HepG2 (cell line): ENCODE results near the gene DNAJC24. TPM values are rescaled to one million over a fixed set of nuclear protein-coding genes. Genes with fewer than 3 reads are reported as not detected.

Source experiments
- ATAC-seq: fragments of 200-7000 bp; cut with Tn5 transposase; 3 replicates; pipeline ENCODE4 v1.9.1; 2020; ENCODE audit warnings: mild to moderate bottlenecking, moderate library complexity
- BruUV-seq: library from RNA; stranded (reverse); fragments of 400-500 nt; replicated peaks from 2 replicates; lab custom pipeline; 2021; lab: Mats Ljungman, UMichigan
- CTCF ChIA-PET: fragments of 300-600 bp; formaldehyde crosslinking; extraction: SDS; loops from one replicate; lab custom pipeline; 2021; ENCODE audit warnings: low total read pairs, inconsistent platforms, low intra/inter-chr PET ratio; lab: Yijun Ruan, JAX
- POLR2A ChIA-PET: fragments of 350-600 bp; sonication (Branson Sonifier 250); formaldehyde crosslinking; loops from one replicate; lab custom pipeline; 2020; ENCODE audit warnings: antibody characterized with exemption, inconsistent platforms; lab: Yijun Ruan, JAX
- DNase-seq: peaks from one replicate; pipeline ENCODE4 v3.0.0-alpha.2; 2015; ENCODE audit warnings: low spot score
- FAIRE-seq: peaks from 3 replicates; lab custom pipeline; 2011; peaks lifted over from hg19 to GRCh38; lab: Jason Lieb, UNC
- H2AFZ ChIP-seq: one replicate; pipeline ENCODE4 v1.6.1; 2011; ENCODE audit warnings: low read length, inconsistent platforms
- H3K27ac ChIP-seq: fragments of 300-600 bp; 3 replicates; pipeline ENCODE4 v1.8.0; 2011; ENCODE audit warnings: mixed run types, mild to moderate bottlenecking, mixed read lengths, low read length, inconsistent platforms; ENCODE audit not compliant: insufficient read depth; ENCODE audit errors: extremely low read length
- H3K27me3 ChIP-seq, 2 experiments: fragments of 200-600 bp in 1 of 2; 2 replicates in 1 of 2; 3 replicates in 1 of 2; pipeline versions ENCODE4 v1.6.0 to v1.8.0; 2011; ENCODE audit warnings: low read length in 2 of 2, mild to moderate bottlenecking in 2 of 2, moderate library complexity in 2 of 2, inconsistent platforms in 1 of 2; ENCODE audit not compliant: insufficient read depth in 2 of 2, control insufficient read depth in 1 of 2
- H3K36me3 ChIP-seq, 2 experiments: fragments of 200-600 bp in 1 of 2; replicated peaks in 1 of 2; 2 replicates in 1 of 2; 3 replicates in 1 of 2; pipeline versions ENCODE4 v1.5.1 to v1.8.0; 2011; ENCODE audit warnings: low read length in 2 of 2, inconsistent platforms in 1 of 2; ENCODE audit not compliant: insufficient read depth in 2 of 2, control insufficient read depth in 1 of 2
- H3K4me1 ChIP-seq: 2 replicates; pipeline ENCODE4 v1.5.1; 2012; ENCODE audit warnings: low read length, inconsistent platforms; ENCODE audit not compliant: insufficient read depth
- H3K4me2 ChIP-seq: 2 replicates; pipeline ENCODE4 v1.6.0; 2011; ENCODE audit warnings: low read depth, low read length, inconsistent platforms
- H3K4me3 ChIP-seq, 3 experiments: fragments of 200-600 bp in 1 of 3; sonication (generic), shearing (Covaris generic) in 1 of 3; replicated peaks in 1 of 3; 2 replicates each; pipeline ENCODE4 v1.5.1; 2011 to 2016; ENCODE audit warnings: low read length in 3 of 3, inconsistent platforms in 2 of 3, low read depth in 2 of 3, mild to moderate bottlenecking in 2 of 3, control low read depth in 1 of 3, mixed read lengths in 1 of 3; ENCODE audit not compliant: insufficient read depth in 1 of 3
- H3K79me2 ChIP-seq: one replicate; pipeline ENCODE4 v1.6.1; 2011; ENCODE audit warnings: low read length, inconsistent platforms; ENCODE audit not compliant: insufficient read depth
- H3K9ac ChIP-seq: 2 replicates; pipeline ENCODE4 v1.6.0; 2011; ENCODE audit warnings: mild to moderate bottlenecking, low read depth, low read length, inconsistent platforms; ENCODE audit not compliant: insufficient read depth
- H3K9me3 ChIP-seq: 2 replicates; pipeline ENCODE4 v1.5.1; 2012; ENCODE audit warnings: mild to moderate bottlenecking, low read length
- H4K20me1 ChIP-seq: 2 replicates; pipeline ENCODE4 v1.6.0; 2011; ENCODE audit warnings: inconsistent platforms, mild to moderate bottlenecking, low read length, moderate library complexity; ENCODE audit not compliant: insufficient read depth
- ARNT2 ChIP-seq: sonication (generic); formaldehyde crosslinking; IDR thresholded peaks from 2 replicates; pipeline ENCODE4 v1.8.0; 2022; ENCODE audit warnings: mild to moderate bottlenecking, low read depth, missing genetic modification reagents, moderate library complexity
- ATAD3A ChIP-seq: sonication (generic); formaldehyde crosslinking; IDR thresholded peaks from 2 replicates; pipeline ENCODE4 v1.4.0; 2020; ENCODE audit warnings: missing genetic modification reagents
- ATF7-NPFF ChIP-seq: sonication (generic); formaldehyde crosslinking; IDR thresholded peaks from 2 replicates; pipeline ENCODE4 v1.8.1; 2023; ENCODE audit warnings: mild to moderate bottlenecking, low read depth, missing genetic modification reagents, moderate library complexity
- FOXK2 ChIP-seq: fragments of 450-650 bp; IDR thresholded peaks from 2 replicates; pipeline ENCODE4 v1.6.1; 2016
- GTF3A ChIP-seq: sonication (generic); formaldehyde crosslinking; conservative IDR thresholded peaks from 2 replicates; pipeline ENCODE4 v1.4.0; 2020; ENCODE audit warnings: mild to moderate bottlenecking, missing genetic modification reagents
- HOXA7 ChIP-seq: sonication (generic); formaldehyde crosslinking; IDR thresholded peaks from 2 replicates; pipeline ENCODE4 v1.8.1; 2022; ENCODE audit warnings: mild to moderate bottlenecking, missing genetic modification reagents, moderate library complexity
- KDM1A ChIP-seq: IDR thresholded peaks from 2 replicates; pipeline ENCODE4 v1.6.1; 2016; ENCODE audit warnings: missing compliant biosample characterization
- SKI ChIP-seq: fragments of 450-650 bp; IDR thresholded peaks from one replicate; pipeline ENCODE4 v1.6.1; 2018; ENCODE audit warnings: mild to moderate bottlenecking; ENCODE audit not compliant: partially characterized antibody
- ZMYM4 ChIP-seq: sonication (generic); formaldehyde crosslinking; IDR thresholded peaks from 2 replicates; pipeline ENCODE4 v1.8.1; 2023; ENCODE audit warnings: mild to moderate bottlenecking, missing genetic modification reagents
- ZNF260 ChIP-seq: sonication (generic); formaldehyde crosslinking; IDR thresholded peaks from 2 replicates; pipeline ENCODE4 v1.4.0; 2020; ENCODE audit warnings: missing genetic modification reagents, low read depth, mild to moderate bottlenecking, borderline replicate concordance
- ZNF572 ChIP-seq: sonication (generic); formaldehyde crosslinking; IDR thresholded peaks from 2 replicates; pipeline ENCODE4 v1.5.1; 2020; ENCODE audit warnings: mild to moderate bottlenecking, missing genetic modification reagents
- WGBS: methylation state at CpG from one replicate; pipeline ENCODE4 v1.1.6; 2017; ENCODE audit warnings: low lambda C conversion rate; 5-methylcytosine and 5-hydroxymethylcytosine counted together
- in situ Hi-C: cut with HindIII; loops from 2 replicates; pipeline ENCODE4 v1.10.0; 2017; ENCODE audit warnings: low pct_unique_long_range_greater_than_20kb; ENCODE audit not compliant: extremely low pct_ligation_motif_present
- intact Hi-C: fragments of 100-400 bp; cut with micrococcal nuclease; formaldehyde crosslinking; loops from one replicate; pipeline ENCODE4 v1.10.0; 2022; ENCODE audit not compliant: unreplicated experiment
- polyA plus RNA-seq, 8 experiments: library from polyadenylated mRNA; depleted of rRNA in 3 of 8; stranded (reverse) in 7 of 8; unstranded in 1 of 8; fragments of >200 nt; fragmentation: Illumina TruSeq in 4 of 8; extraction: Trizol in 4 of 8; gene quantifications; 2 replicates each; pipeline versions ENCODE4 v1.2.1 to v1.2.3, GENCODE V29; 2011 to 2016; ENCODE audit warnings: low read depth in 4 of 8, missing spikeins in 1 of 8, mixed read lengths in 1 of 8; ENCODE audit not compliant: insufficient read depth in 1 of 8
- total RNA-seq, 5 experiments: library from RNA; depleted of rRNA; stranded (reverse); fragments of >200 nt; fragmentation: Illumina TruSeq; extraction: Trizol; gene quantifications; 2 replicates each; pipeline ENCODE4 v1.2.3, GENCODE V29; 2016; ENCODE audit warnings: low read depth in 1 of 5
- TF ChIP-seq, protein P1 (sequence below): sonication (generic); formaldehyde crosslinking; IDR thresholded peaks from 2 replicates; pipeline ENCODE4 v1.4.0; 2020; ENCODE audit warnings: mild to moderate bottlenecking, missing genetic modification reagents
- TF ChIP-seq, protein P2 (sequence below): sonication (generic); formaldehyde crosslinking; IDR thresholded peaks from 2 replicates; pipeline ENCODE4 v1.5.1; 2020; ENCODE audit warnings: mild to moderate bottlenecking, missing genetic modification reagents, moderate library complexity
- TF ChIP-seq, protein P3 (sequence below): conservative IDR thresholded peaks from 2 replicates; pipeline ENCODE4 v1.6.1; 2018; ENCODE audit warnings: missing genetic modification reagents
- TF ChIP-seq, protein P4 (sequence below): sonication (generic); formaldehyde crosslinking; IDR thresholded peaks from 2 replicates; pipeline ENCODE4 v1.8.0; 2022; ENCODE audit warnings: mild to moderate bottlenecking, missing genetic modification reagents, moderate library complexity
- TF ChIP-seq, protein P5 (sequence below): sonication (generic); formaldehyde crosslinking; IDR thresholded peaks from 2 replicates; pipeline ENCODE4 v1.4.0; 2020; ENCODE audit warnings: mild to moderate bottlenecking, missing genetic modification reagents

DNAJC24 gene
- total and polyA plus RNA-seq, 2 of the 13 experiments (the other 11 are each of a cell fraction or from before 2014, with no cell fraction given) = 10.5 to 13.7 TPM

DNA sequence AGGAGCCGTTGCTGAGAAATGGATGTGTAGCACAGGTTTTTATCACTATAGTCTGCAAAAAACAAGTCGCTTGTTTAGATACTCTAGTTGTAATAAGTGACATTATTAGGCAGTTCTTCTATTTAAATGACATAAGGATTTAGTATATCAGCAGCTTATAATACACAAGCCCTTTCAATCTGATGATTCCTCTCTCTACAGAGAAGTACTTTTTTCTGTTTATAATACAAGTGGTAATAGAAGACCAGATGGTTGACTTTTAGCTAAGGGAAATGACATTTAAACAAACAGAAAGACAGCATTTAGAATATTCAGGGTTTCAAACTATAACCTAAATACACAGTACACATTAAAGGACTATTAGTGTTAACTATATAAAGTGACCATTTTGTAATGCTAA, 79.4 kb downstream of the DNAJC24 start:
- TF ChIP-seq SKI (no peak), ATAD3A (CRISPR knock-in tag) (no peak), ZNF572 (CRISPR knock-in tag) (no peak), KDM1A (CRISPR knock-in tag) (no peak), GTF3A (no peak), HOXA7 (CRISPR knock-in tag) (no peak), ATF7-NPFF (no peak), ZNF260 (CRISPR knock-in tag) (no peak), ARNT2 (CRISPR knock-in tag) (no peak), FOXK2 (no peak), ZMYM4 (CRISPR knock-in tag) (no peak)
- TF ChIP-seq, protein P1, sequence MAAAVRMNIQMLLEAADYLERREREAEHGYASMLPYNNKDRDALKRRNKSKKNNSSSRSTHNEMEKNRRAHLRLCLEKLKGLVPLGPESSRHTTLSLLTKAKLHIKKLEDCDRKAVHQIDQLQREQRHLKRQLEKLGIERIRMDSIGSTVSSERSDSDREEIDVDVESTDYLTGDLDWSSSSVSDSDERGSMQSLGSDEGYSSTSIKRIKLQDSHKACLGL (CRISPR knock-in tag) = no peak
- TF ChIP-seq, protein P2, sequence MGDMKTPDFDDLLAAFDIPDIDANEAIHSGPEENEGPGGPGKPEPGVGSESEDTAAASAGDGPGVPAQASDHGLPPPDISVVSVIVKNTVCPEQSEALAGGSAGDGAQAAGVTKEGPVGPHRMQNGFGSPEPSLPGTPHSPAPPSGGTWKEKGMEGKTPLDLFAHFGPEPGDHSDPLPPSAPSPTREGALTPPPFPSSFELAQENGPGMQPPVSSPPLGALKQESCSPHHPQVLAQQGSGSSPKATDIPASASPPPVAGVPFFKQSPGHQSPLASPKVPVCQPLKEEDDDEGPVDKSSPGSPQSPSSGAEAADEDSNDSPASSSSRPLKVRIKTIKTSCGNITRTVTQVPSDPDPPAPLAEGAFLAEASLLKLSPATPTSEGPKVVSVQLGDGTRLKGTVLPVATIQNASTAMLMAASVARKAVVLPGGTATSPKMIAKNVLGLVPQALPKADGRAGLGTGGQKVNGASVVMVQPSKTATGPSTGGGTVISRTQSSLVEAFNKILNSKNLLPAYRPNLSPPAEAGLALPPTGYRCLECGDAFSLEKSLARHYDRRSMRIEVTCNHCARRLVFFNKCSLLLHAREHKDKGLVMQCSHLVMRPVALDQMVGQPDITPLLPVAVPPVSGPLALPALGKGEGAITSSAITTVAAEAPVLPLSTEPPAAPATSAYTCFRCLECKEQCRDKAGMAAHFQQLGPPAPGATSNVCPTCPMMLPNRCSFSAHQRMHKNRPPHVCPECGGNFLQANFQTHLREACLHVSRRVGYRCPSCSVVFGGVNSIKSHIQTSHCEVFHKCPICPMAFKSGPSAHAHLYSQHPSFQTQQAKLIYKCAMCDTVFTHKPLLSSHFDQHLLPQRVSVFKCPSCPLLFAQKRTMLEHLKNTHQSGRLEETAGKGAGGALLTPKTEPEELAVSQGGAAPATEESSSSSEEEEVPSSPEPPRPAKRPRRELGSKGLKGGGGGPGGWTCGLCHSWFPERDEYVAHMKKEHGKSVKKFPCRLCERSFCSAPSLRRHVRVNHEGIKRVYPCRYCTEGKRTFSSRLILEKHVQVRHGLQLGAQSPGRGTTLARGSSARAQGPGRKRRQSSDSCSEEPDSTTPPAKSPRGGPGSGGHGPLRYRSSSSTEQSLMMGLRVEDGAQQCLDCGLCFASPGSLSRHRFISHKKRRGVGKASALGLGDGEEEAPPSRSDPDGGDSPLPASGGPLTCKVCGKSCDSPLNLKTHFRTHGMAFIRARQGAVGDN (CRISPR knock-in tag) = no peak
- TF ChIP-seq, protein P3, sequence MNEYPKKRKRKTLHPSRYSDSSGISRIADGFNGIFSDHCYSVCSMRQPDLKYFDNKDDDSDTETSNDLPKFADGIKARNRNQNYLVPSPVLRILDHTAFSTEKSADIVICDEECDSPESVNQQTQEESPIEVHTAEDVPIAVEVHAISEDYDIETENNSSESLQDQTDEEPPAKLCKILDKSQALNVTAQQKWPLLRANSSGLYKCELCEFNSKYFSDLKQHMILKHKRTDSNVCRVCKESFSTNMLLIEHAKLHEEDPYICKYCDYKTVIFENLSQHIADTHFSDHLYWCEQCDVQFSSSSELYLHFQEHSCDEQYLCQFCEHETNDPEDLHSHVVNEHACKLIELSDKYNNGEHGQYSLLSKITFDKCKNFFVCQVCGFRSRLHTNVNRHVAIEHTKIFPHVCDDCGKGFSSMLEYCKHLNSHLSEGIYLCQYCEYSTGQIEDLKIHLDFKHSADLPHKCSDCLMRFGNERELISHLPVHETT (CRISPR knock-in tag) = no peak
- TF ChIP-seq, protein P4, sequence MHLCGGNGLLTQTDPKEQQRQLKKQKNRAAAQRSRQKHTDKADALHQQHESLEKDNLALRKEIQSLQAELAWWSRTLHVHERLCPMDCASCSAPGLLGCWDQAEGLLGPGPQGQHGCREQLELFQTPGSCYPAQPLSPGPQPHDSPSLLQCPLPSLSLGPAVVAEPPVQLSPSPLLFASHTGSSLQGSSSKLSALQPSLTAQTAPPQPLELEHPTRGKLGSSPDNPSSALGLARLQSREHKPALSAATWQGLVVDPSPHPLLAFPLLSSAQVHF = no peak
- TF ChIP-seq, protein P5, sequence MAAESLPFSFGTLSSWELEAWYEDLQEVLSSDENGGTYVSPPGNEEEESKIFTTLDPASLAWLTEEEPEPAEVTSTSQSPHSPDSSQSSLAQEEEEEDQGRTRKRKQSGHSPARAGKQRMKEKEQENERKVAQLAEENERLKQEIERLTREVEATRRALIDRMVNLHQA (CRISPR knock-in tag) = no peak
- POLR2A ChIA-PET = no interaction called here
- in situ Hi-C loops = no loop called here
- Histone ChIP-seq H3K4me1 (peaks cover 25% of the 10 kb centered on the region), H3K9ac (no peak overlapping the region), H4K20me1 (no peaks in the 10 kb centered on the region), H3K9me3 (no peaks in the 10 kb centered on the region), H3K36me3 (peaks cover 3 to 5% of the 10 kb centered on the region in 2 experiments; a peak in 2 of 5 replicates), H3K4me2 (no peak overlapping the region), H3K79me2 (no peaks in the 10 kb centered on the region), H2AFZ (no peak overlapping the region), H3K4me3 (no peak overlapping the region), H3K27me3 (no peaks in the 10 kb centered on the region; a peak in 1 of 5 replicates), H3K27ac (no peak overlapping the region)
- ATAC-seq (no peak), FAIRE-seq (no peak), DNase-seq (no peak)
- 96% methylated on average over 2 of the region's 2 CpGs for WGBS
- CTCF ChIA-PET = no interaction called here
- BruUV-seq = no TSS peak
- intact Hi-C loops = no loop called here
